Tibial artery (tissue), 4 donors: ENCODE measurements around the gene NPDC1.

ENCODE experiments used
- DNase-seq, 2 donors: peaks; one replicate each; pipeline ENCODE4 v3.0.0-alpha.2; 2019
- H3K27ac ChIP-seq, 2 donors: fragments of 200-600 bp; sonication (generic) in 1 of 2; 1 replicate in 1 of 2; 2 replicates in 1 of 2; pipeline ENCODE4 v1.5.1; 2018 to 2019; ENCODE audit warnings: mild to moderate bottlenecking in 1 of 2
- H3K27me3 ChIP-seq, 2 donors: fragments of 200-600 bp; sonication (generic) in 1 of 2; one replicate each; pipeline versions ENCODE4 v1.5.1 to v1.6.0; 2016 to 2019
- H3K36me3 ChIP-seq, 3 donors: fragments of 200-600 bp; sonication (generic) in 2 of 3; one replicate each; pipeline ENCODE4 v1.5.1; 2016 to 2019; ENCODE audit warnings: mild to moderate bottlenecking in 2 of 3
- H3K4me1 ChIP-seq, 4 donors: fragments of 200-600 bp; sonication (generic) in 2 of 4; 1 replicate in 3 of 4; 2 replicates in 1 of 4; pipeline ENCODE4 v1.5.1; 2016 to 2019
- H3K4me3 ChIP-seq, 2 donors: fragments of 200-600 bp; sonication (generic) in 1 of 2; 1 replicate in 1 of 2; 2 replicates in 1 of 2; pipeline ENCODE4 v1.5.1; 2018 to 2019; ENCODE audit warnings: mild to moderate bottlenecking in 2 of 2
- H3K9me3 ChIP-seq, 3 donors: fragments of 200-600 bp; sonication (generic) in 1 of 3; one replicate each; pipeline ENCODE4 v1.5.1; 2016 to 2019
- intact Hi-C: fragments of 100-400 bp; cut with DNase I; formaldehyde crosslinking; loops from one replicate; pipeline ENCODE4 v1.15.0; 2023; ENCODE audit warnings: low total_unique reads
- TF ChIP-seq, protein P1 (sequence below), 2 experiments: fragments of 200-600 bp in 1 of 2; fragments of 450-650 bp in 1 of 2; IDR thresholded peaks; one replicate each; pipeline ENCODE4 v1.5.1; 2017 to 2019; ENCODE audit warnings: antibody characterized with exemption in 2 of 2, mild to moderate bottlenecking in 1 of 2, moderate library complexity in 1 of 2

NPDC1 gene

GRCh38 chr9:137052998-137053943 is 7.3 kb upstream of the NPDC1 start:
- intact Hi-C loops = no loop called here
- H3K27me3 ChIP-seq = peaks cover 6 to 84% of the 10 kb centered on the region in 2 donors
- peaks cover 0 to 47% (median 25%) of the 10 kb centered on the region in 4 donors for H3K4me1 ChIP-seq
- no peaks in the 10 kb centered on the region for H3K36me3 ChIP-seq
- TF ChIP-seq, protein P1, sequence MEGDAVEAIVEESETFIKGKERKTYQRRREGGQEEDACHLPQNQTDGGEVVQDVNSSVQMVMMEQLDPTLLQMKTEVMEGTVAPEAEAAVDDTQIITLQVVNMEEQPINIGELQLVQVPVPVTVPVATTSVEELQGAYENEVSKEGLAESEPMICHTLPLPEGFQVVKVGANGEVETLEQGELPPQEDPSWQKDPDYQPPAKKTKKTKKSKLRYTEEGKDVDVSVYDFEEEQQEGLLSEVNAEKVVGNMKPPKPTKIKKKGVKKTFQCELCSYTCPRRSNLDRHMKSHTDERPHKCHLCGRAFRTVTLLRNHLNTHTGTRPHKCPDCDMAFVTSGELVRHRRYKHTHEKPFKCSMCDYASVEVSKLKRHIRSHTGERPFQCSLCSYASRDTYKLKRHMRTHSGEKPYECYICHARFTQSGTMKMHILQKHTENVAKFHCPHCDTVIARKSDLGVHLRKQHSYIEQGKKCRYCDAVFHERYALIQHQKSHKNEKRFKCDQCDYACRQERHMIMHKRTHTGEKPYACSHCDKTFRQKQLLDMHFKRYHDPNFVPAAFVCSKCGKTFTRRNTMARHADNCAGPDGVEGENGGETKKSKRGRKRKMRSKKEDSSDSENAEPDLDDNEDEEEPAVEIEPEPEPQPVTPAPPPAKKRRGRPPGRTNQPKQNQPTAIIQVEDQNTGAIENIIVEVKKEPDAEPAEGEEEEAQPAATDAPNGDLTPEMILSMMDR (IDR thresholded peaks at IDR 0.05) = no peak
- H3K27ac ChIP-seq = no peak overlapping the region
- no peak for DNase-seq
- no peaks in the 10 kb centered on the region for H3K9me3 ChIP-seq
- peak overlapping the region in 1 of 2 donors; percentile 20 for H3K4me3 ChIP-seq

DNA sequence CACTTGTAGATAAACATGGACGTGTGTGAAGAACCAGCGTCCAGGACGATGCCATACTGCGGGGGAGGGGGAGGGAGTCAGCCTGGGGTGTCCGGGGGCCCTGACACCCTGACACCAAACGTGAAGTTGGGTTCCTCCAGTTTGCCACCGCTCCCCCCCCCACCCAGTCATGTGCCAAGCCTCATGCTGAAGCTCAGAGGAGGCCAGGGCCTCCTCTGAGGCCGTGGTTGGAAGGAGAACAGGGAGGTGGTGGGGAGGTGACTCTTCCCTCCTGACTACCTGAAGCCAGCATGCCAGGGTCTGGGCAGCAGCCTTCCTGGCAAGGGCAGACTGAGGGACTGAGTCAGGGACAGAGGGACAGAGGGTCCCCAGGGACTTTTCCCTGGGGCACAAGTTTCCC is 6.3 kb upstream of the NPDC1 start:
- TF ChIP-seq, protein P1 (IDR thresholded peaks at IDR 0.05) = no peak
- Histone ChIP-seq H3K4me1 (peaks cover 0 to 49% (median 25%) of the 10 kb centered on the region in 4 donors), H3K9me3 (no peaks in the 10 kb centered on the region), H3K27me3 (peaks cover 6 to 94% of the 10 kb centered on the region in 2 donors), H3K36me3 (no peaks in the 10 kb centered on the region), H3K4me3 (no peak overlapping the region), H3K27ac (no peak overlapping the region)
- DNase-seq = no peak
- intact Hi-C loops = no loop called here

DNA sequence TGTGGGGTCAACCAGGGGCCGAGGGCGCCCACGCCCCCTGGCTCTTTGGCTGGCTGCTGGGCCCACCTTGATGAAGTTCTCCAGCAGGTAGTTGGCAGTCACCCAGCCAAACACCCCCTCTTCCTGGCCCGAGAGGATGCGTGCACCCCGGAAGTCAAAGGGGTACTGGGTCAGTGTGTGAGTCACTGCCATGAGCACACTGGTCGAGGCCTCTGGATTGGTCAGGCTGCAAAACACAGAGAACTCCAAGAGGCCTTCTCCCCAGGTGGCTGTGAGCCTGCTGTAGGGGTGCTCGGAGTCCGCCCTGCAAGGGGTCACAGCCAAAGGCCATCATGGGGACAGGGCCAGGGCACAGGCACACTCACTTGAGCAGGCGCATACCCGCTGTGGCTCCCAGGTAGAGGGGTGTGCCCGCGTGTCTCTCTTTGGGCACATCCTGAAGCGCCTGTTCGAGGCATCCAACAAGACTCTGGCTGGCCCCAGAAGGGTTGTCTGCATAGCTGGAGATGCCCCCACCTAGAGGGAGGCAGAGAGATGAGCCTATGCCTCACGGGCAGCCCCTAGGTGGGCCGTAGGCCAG is 5.3 kb upstream of the NPDC1 start:
- intact Hi-C loops = no loop called here

GRCh38 chr9:137050570-137050969 is 4.6 kb upstream of the NPDC1 start:
- TF ChIP-seq, protein P1 (IDR thresholded peaks at IDR 0.05) = no peak
- H3K27ac ChIP-seq = no peak overlapping the region
- no peaks in the 10 kb centered on the region for H3K9me3 ChIP-seq
- no peaks in the 10 kb centered on the region for H3K36me3 ChIP-seq
- H3K4me1 ChIP-seq = peaks cover 0 to 52% (median 29%) of the 10 kb centered on the region in 4 donors
- DNase-seq = no peak
- H3K4me3 ChIP-seq = no peak overlapping the region
- peaks cover 6 to 87% of the 10 kb centered on the region in 2 donors for H3K27me3 ChIP-seq
- intact Hi-C loops = no loop called here

More for the DNA sequence above, 5.3 kb upstream of the NPDC1 start:
- TF ChIP-seq, protein P1 (IDR thresholded peaks at IDR 0.05) = no peak
- Histone ChIP-seq H3K27ac (no peak overlapping the region), H3K4me1 (peaks cover 0 to 54% (median 29%) of the 10 kb centered on the region in 4 donors), H3K4me3 (no peak overlapping the region), H3K36me3 (no peaks in the 10 kb centered on the region), H3K9me3 (no peaks in the 10 kb centered on the region), H3K27me3 (peaks cover 6 to 93% of the 10 kb centered on the region in 2 donors)
- no peak for DNase-seq

DNA sequence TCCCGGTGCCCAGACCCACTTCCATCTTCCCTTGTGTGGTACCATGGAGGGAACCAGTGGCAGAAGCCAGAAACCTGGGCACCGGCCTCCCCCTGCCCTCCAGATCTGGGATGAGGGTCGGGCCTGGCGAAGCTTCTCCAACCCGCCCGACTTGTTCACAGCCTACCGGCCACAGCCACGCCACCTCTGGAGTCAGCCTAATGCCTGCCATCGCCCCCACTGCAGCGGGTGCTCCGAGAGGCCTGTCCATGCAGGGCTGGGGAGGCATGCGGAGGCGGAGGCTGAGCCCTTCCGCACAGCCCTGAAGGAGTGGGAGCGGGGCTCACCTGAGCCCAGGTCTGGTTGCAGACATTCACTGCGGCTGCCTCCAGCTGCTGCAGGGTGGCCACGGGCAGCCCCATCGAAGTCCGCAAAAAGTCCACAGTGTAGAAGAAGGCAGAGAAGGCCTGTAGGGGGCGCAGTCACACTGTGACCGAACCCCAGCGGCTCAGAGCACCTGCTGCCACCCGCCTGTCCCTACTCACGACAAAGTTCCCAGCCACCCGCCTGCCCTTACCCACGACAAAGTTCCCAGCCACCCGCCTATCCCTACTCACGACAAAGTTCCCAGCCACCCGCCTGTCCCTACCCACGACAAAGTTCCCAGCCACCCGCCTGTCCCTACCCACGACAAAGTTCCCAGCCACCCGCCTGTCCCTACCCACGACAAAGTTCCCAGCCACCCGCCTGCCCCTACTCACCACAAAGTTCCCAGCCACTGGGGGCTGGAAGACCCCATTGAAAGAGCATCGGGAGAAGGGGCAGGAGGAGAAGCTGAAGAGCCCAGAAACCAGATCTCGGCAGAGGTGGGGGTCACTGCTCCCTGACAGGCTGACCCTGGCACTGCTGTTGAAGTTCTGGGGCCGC is 3.8 kb upstream of the NPDC1 start:
- intact Hi-C loops = no loop called here
- Histone ChIP-seq H3K9me3 (no peaks in the 10 kb centered on the region), H3K4me1 (peaks cover 0 to 52% (median 28%) of the 10 kb centered on the region in 4 donors)

More for the DNA sequence above, 3.8 kb upstream of the NPDC1 start:
- H3K27me3 ChIP-seq = peaks cover 6 to 79% of the 10 kb centered on the region in 2 donors
- H3K36me3 ChIP-seq = no peaks in the 10 kb centered on the region
- TF ChIP-seq, protein P1 (IDR thresholded peaks at IDR 0.05) = peak; percentile 12 to 22
- no peak overlapping the region for H3K27ac ChIP-seq
- no peak for DNase-seq
- H3K4me3 ChIP-seq = no peak overlapping the region
